ENCODE measurements around the gene TMEM179.
A peak's percentile ranks its signal among the peaks of the same experiment; 100 is the strongest.

Gene TMEM179

GRCh38 chr14:104591506-104592291 is 12.9 kb downstream of the TMEM179 start:
- H3K4me3 ChIP-seq (ENCODE audit: low read depth, low read length) = no peak overlapping the region
- no peak for DNase-seq (ENCODE audit: low read depth)
- no peak for TF ChIP-seq CTCF (conservative IDR thresholded peaks at IDR 0.05; ENCODE audit: low read depth, low read length)

- H3K4me3 ChIP-seq (ENCODE audit: low read depth, low read length) = no peak overlapping the region
- no peak for DNase-seq (ENCODE audit: low read depth)
- no peak for TF ChIP-seq CTCF (conservative IDR thresholded peaks at IDR 0.05; ENCODE audit: low read depth, low read length)
These were observed 13.5 kb downstream of the TMEM179 start for GRCh38 chr14:104591031-104591430.

GRCh38 chr14:104590240-104590965 is 14.2 kb downstream of the TMEM179 start:
- TF ChIP-seq CTCF (conservative IDR thresholded peaks at IDR 0.05; ENCODE audit: low read depth, low read length) = no peak
- peak overlapping the region; percentile 41 for H3K4me3 ChIP-seq (ENCODE audit: low read depth, low read length)
- DNase-seq (ENCODE audit: low read depth) = peak; percentile 14

GRCh38 chr14:104589338-104590195 is 15.0 kb downstream of the TMEM179 start:
- no peak for DNase-seq (ENCODE audit: low read depth)
- no peak for TF ChIP-seq CTCF (conservative IDR thresholded peaks at IDR 0.05; ENCODE audit: low read depth, low read length)
- H3K4me3 ChIP-seq (ENCODE audit: low read depth, low read length) = no peak overlapping the region

- no peak for DNase-seq (ENCODE audit: low read depth)
- no peak for TF ChIP-seq CTCF (conservative IDR thresholded peaks at IDR 0.05; ENCODE audit: low read depth, low read length)
- H3K4me3 ChIP-seq (ENCODE audit: low read depth, low read length) = no peak overlapping the region
These were observed 16.3 kb downstream of the TMEM179 start for GRCh38 chr14:104588066-104588857.

GRCh38 chr14:104587641-104588040 is 16.9 kb downstream of the TMEM179 start:
- TF ChIP-seq CTCF (conservative IDR thresholded peaks at IDR 0.05; ENCODE audit: low read depth, low read length) = no peak
- no peak overlapping the region for H3K4me3 ChIP-seq (ENCODE audit: low read depth, low read length)
- DNase-seq (ENCODE audit: low read depth) = no peak
